ENCODE data around the gene TERT. TPM values are rescaled to one million over a fixed set of nuclear protein-coding genes. Genes with fewer than 3 reads are reported as not detected.

The TERT gene
- total RNA-seq, 3 donors from 2014 or later (not counting 1 experiment from before 2014, with no cell fraction given): not detected

DNA sequence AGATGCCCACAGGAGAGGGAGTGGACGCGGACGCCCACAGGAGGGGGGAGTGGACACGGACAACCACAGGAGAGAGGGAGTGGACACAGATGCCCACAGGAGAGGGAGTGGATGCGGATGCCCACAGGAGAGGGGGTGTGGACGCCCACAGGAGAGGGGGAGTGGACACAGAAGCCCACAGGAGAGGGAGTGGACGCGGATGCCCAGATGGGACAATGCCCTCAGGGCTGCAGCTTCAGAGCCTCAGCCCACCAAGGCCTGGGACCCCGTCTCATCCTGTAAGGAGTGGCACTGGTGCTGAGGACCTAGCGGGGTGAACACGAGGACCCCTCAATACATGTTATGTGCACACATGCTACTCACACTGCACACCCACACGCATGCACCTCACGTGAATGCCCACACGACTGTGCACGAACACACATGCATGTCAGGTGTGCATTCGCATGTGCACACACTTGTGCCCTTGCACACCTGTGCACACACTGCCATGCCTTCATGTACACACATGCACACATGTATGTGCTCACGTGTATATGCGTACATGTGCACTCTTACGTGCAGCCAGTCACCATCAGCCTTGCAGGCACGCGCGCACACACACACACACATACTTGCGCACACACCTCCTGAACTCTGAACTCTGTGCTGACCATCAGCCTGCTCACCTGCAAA lies 34.9 kb downstream of the TERT start:
- H3K36me3 ChIP-seq (ENCODE audit: control insufficient read depth, insufficient read depth, low read length): no peaks in the 10 kb centered on the region
- intact Hi-C loops (cut with micrococcal nuclease): no loop called here
- no peaks in the 10 kb centered on the region for H3K27me3 ChIP-seq (ENCODE audit: control insufficient read depth, insufficient read depth, low read length)
- WGBS (ENCODE audit: insufficient coverage): 97% methylated on average over 23 of the region's 23 CpGs
- no peak overlapping the region for H3K4me3 Mint-ChIP-seq
- no peak for ATAC-seq
- H3K4me1 Mint-ChIP-seq: peaks cover 5 to 6% of the 10 kb centered on the region in 2 donors
- TF ChIP-seq, protein P1, sequence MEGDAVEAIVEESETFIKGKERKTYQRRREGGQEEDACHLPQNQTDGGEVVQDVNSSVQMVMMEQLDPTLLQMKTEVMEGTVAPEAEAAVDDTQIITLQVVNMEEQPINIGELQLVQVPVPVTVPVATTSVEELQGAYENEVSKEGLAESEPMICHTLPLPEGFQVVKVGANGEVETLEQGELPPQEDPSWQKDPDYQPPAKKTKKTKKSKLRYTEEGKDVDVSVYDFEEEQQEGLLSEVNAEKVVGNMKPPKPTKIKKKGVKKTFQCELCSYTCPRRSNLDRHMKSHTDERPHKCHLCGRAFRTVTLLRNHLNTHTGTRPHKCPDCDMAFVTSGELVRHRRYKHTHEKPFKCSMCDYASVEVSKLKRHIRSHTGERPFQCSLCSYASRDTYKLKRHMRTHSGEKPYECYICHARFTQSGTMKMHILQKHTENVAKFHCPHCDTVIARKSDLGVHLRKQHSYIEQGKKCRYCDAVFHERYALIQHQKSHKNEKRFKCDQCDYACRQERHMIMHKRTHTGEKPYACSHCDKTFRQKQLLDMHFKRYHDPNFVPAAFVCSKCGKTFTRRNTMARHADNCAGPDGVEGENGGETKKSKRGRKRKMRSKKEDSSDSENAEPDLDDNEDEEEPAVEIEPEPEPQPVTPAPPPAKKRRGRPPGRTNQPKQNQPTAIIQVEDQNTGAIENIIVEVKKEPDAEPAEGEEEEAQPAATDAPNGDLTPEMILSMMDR (IDR thresholded peaks at IDR 0.05): no peak
- no peak overlapping the region for H3K27ac ChIP-seq (ENCODE audit: low read length)
- H3K4me3 ChIP-seq (ENCODE audit: low read length): no peak overlapping the region
- no peaks in the 10 kb centered on the region for H3K36me3 Mint-ChIP-seq
- H3K27ac Mint-ChIP-seq: no peak overlapping the region
- peaks cover 6% of the 10 kb centered on the region for H3K4me1 ChIP-seq (ENCODE audit: control insufficient read depth, insufficient read depth, low read length)
- H3K27me3 Mint-ChIP-seq (ENCODE audit: low read depth in 2 of 2): peaks cover 0 to 7% of the 10 kb centered on the region in 2 donors
- no peak for DNase-seq
- no peaks in the 10 kb centered on the region for H3K9me3 Mint-ChIP-seq
- H3K9me3 ChIP-seq (ENCODE audit: control insufficient read depth, insufficient read depth, low read length): no peaks in the 10 kb centered on the region

DNA sequence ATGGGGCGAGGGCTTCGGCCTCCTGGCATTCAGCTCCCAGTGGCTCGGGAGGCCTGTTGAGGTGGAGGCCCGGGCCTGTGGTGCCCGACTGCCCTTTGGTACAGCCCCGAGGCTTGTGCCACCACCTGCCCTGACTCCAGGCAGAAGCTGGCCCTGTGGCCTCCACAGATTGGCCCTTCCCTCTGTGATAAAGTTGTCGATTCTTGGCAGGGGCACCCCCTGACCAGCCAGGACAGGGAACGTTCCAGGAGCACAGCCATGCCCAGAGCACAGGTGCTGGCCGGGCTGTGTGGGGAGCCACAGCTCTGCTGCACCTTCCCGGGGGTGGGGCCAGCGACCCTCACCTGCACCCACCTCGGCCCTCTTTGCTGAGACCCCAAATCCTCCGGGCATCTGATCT lies 37.0 kb downstream of the TERT start:
- Histone ChIP-seq H3K27me3 (ENCODE audit: control insufficient read depth, insufficient read depth, low read length) (no peaks in the 10 kb centered on the region), H3K4me1 (ENCODE audit: control insufficient read depth, insufficient read depth, low read length) (peaks cover 12% of the 10 kb centered on the region), H3K9me3 (ENCODE audit: control insufficient read depth, insufficient read depth, low read length) (no peaks in the 10 kb centered on the region), H3K27ac (ENCODE audit: low read length) (no peak overlapping the region), H3K4me3 (ENCODE audit: low read length) (no peak overlapping the region), H3K36me3 (ENCODE audit: control insufficient read depth, insufficient read depth, low read length) (no peaks in the 10 kb centered on the region)
- no peak overlapping the region for H3K27ac Mint-ChIP-seq
- H3K4me1 Mint-ChIP-seq: peaks cover 7 to 11% of the 10 kb centered on the region in 2 donors
- WGBS (ENCODE audit: insufficient coverage): 93% methylated on average over 13 of the region's 13 CpGs
- no peaks in the 10 kb centered on the region for H3K9me3 Mint-ChIP-seq
- H3K36me3 Mint-ChIP-seq: no peaks in the 10 kb centered on the region
- TF ChIP-seq, protein P1 (IDR thresholded peaks at IDR 0.05): no peak
- intact Hi-C loops (cut with micrococcal nuclease): no loop called here
- ATAC-seq: no peak
- no peak overlapping the region for H3K4me3 Mint-ChIP-seq
- no peak for DNase-seq
- peaks cover 0 to 7% of the 10 kb centered on the region in 2 donors for H3K27me3 Mint-ChIP-seq (ENCODE audit: low read depth in 2 of 2)

DNA sequence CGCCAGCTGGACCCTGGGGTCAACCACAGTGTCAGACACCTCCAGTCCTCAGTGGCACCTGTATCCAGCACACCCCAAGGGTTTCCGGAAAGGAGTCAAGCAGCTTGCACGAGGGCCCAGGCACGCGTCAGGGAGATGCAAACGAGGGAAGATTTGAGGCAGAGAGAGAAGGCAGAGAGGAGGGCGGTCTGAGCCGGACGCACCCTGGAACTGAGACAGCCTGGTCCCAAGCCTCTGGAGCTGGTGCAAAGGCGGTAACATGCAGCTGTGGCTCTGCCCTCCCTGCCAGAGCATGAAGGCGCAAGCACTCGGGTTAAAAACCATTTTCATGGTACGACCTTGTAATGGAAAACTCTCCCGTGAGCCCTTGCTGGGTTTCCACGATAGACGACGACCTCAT lies 37.5 kb downstream of the TERT start:
- no peak overlapping the region for H3K27ac ChIP-seq (ENCODE audit: low read length)
- no peaks in the 10 kb centered on the region for H3K36me3 ChIP-seq (ENCODE audit: control insufficient read depth, insufficient read depth, low read length)
- Mint-ChIP-seq H3K9me3 (no peaks in the 10 kb centered on the region), H3K4me3 (no peak overlapping the region), H3K36me3 (no peaks in the 10 kb centered on the region), H3K4me1 (peaks cover 7 to 11% of the 10 kb centered on the region in 2 donors), H3K27me3 (ENCODE audit: low read depth in 2 of 2) (peaks cover 0 to 7% of the 10 kb centered on the region in 2 donors), H3K27ac (no peak overlapping the region)
- TF ChIP-seq, protein P1 (IDR thresholded peaks at IDR 0.05): no peak
- no peaks in the 10 kb centered on the region for H3K9me3 ChIP-seq (ENCODE audit: control insufficient read depth, insufficient read depth, low read length)
- H3K4me3 ChIP-seq (ENCODE audit: low read length): no peak overlapping the region
- intact Hi-C loops (cut with micrococcal nuclease): no loop called here
- 89% methylated on average over 17 of the region's 17 CpGs for WGBS (ENCODE audit: insufficient coverage)
- peaks cover 12% of the 10 kb centered on the region for H3K4me1 ChIP-seq (ENCODE audit: control insufficient read depth, insufficient read depth, low read length)
- DNase-seq (no peak), ATAC-seq (no peak)
- no peaks in the 10 kb centered on the region for H3K27me3 ChIP-seq (ENCODE audit: control insufficient read depth, insufficient read depth, low read length)

DNA sequence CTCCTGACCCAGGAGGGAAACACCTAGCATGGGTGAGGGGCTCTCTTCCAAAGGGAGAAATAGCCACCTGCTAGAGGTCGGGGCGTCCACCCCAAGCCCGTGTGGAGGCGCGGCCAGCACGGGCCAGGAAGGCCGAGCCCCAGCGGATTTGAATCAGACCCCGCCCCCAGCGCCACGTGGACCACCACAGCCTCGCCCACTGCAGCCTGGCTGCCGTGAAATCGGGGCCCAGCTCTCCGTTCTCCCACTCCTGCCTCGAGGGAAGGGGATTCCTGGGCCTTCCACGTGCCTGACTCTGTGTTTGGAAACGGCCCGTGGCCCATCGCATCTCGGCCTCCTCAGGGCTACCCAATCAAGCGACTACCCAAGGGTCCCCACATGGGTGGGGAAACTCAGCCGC lies 38.1 kb downstream of the TERT start:
- Mint-ChIP-seq H3K36me3 (no peaks in the 10 kb centered on the region), H3K4me3 (no peak overlapping the region), H3K27me3 (ENCODE audit: low read depth in 2 of 2) (peaks cover 0 to 10% of the 10 kb centered on the region in 2 donors), H3K4me1 (peaks cover 7 to 16% of the 10 kb centered on the region in 2 donors), H3K27ac (no peak overlapping the region), H3K9me3 (no peaks in the 10 kb centered on the region)
- TF ChIP-seq, protein P1 (IDR thresholded peaks at IDR 0.05): no peak
- Histone ChIP-seq H3K36me3 (ENCODE audit: control insufficient read depth, insufficient read depth, low read length) (no peaks in the 10 kb centered on the region), H3K4me1 (ENCODE audit: control insufficient read depth, insufficient read depth, low read length) (peaks cover 12% of the 10 kb centered on the region), H3K27me3 (ENCODE audit: control insufficient read depth, insufficient read depth, low read length) (no peaks in the 10 kb centered on the region), H3K9me3 (ENCODE audit: control insufficient read depth, insufficient read depth, low read length) (no peaks in the 10 kb centered on the region), H3K27ac (ENCODE audit: low read length) (no peak overlapping the region), H3K4me3 (ENCODE audit: low read length) (no peak overlapping the region)
- ATAC-seq: no peak
- 94% methylated on average over 23 of the region's 23 CpGs for WGBS (ENCODE audit: insufficient coverage)
- no peak for DNase-seq
- intact Hi-C loops (cut with micrococcal nuclease): no loop called here
